Measurements from ENCODE around the gene SMYD5. TPM values are rescaled to one million over a fixed set of nuclear protein-coding genes. Genes with fewer than 3 reads are reported as not detected.

SMYD5 gene
- total RNA-seq, 2 donors from 2014 or later = 10.1 to 19.4 TPM

DNA sequence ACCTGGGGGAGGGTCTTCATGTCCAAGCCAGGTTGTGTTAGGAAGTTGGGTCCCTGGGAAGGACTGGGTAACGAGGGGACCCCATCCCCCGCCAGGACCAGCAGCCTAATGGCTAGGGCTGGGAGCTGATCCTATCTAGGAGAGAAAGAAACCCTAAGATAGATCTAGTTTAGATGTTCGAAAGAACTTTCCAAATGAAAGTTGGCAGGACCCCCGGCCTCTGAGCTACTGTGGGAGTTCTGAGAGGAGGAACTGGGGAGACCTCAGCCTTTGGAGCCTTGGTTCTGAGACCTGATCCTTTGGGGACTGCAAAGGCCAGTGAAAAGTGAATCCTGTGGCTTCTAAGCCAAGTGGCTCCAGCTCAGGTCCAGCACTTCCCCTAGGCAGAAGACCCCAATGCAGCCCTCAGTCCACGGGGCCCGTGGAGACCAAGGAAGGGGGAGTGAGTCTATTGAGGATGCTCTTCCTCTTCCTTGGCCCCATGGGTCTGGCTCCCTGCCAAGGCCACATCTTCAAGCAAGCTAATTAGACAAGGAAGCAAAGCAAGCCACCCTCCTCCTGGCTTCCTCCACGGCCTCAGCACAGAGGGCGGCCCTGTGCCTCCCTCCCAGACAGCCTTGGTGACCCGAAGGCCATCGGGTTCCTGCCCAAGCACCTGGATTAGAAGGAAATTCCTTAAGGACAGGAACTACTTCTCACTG, 43.5 kb downstream of the SMYD5 start:
- Histone ChIP-seq H3K27ac (no peak overlapping the region), H3K27me3 (no peaks in the 10 kb centered on the region), H3K36me3 (replicated peaks in 1 of 2; ENCODE audit: insufficient read depth in 1 of 2, low read depth in 2 of 2) (peaks cover 0 to 4% of the 10 kb centered on the region in 2 donors), H3K4me3 (no peak overlapping the region), H3K4me1 (no peaks in the 10 kb centered on the region), H3K9me3 (no peaks in the 10 kb centered on the region)
- intact Hi-C loops (cut with DNase I) = no loop called here
- TF ChIP-seq CTCF (IDR thresholded peaks at IDR 0.05) (no peak), POLR2A (IDR thresholded peaks at IDR 0.05) (no peak)
- no peak for ATAC-seq
- WGBS, 2 donors = 72 to 76% methylated on average over 5 to 10 of the region's 10 CpGs
- peak in 3 of 4 donors; percentile 30 to 32 (median 30) for DNase-seq

GRCh38 chr2:73258186-73258912, 44.3 kb downstream of the SMYD5 start:
- 77 to 83% methylated on average over 1 to 8 of the region's 8 CpGs for WGBS, 2 donors
- ATAC-seq (no peak), DNase-seq (no peak)
- Histone ChIP-seq H3K27ac (no peak overlapping the region), H3K36me3 (replicated peaks in 1 of 2; ENCODE audit: insufficient read depth in 1 of 2, low read depth in 2 of 2) (no peaks in the 10 kb centered on the region), H3K9me3 (no peaks in the 10 kb centered on the region), H3K4me3 (no peak overlapping the region), H3K27me3 (no peaks in the 10 kb centered on the region), H3K4me1 (no peaks in the 10 kb centered on the region)
- no peak for TF ChIP-seq CTCF (IDR thresholded peaks at IDR 0.05)
- no peak for TF ChIP-seq POLR2A (IDR thresholded peaks at IDR 0.05)
- intact Hi-C loops (cut with DNase I) = no loop called here

GRCh38 chr2:73258913-73259215, 44.8 kb downstream of the SMYD5 start:
- no peak for TF ChIP-seq POLR2A (IDR thresholded peaks at IDR 0.05)
- TF ChIP-seq CTCF (IDR thresholded peaks at IDR 0.05) = no peak
- Histone ChIP-seq H3K27me3 (no peaks in the 10 kb centered on the region), H3K4me1 (no peaks in the 10 kb centered on the region), H3K36me3 (replicated peaks in 1 of 2; ENCODE audit: insufficient read depth in 1 of 2, low read depth in 2 of 2) (no peaks in the 10 kb centered on the region), H3K27ac (no peak overlapping the region), H3K9me3 (no peaks in the 10 kb centered on the region), H3K4me3 (no peak overlapping the region)
- intact Hi-C loops (cut with DNase I) = no loop called here
- 89 to 100% methylated on average over 1 to 9 of the region's 9 CpGs for WGBS, 2 donors
- DNase-seq (no peak), ATAC-seq (no peak)

- Histone ChIP-seq H3K27ac (no peak overlapping the region), H3K27me3 (no peaks in the 10 kb centered on the region), H3K9me3 (no peaks in the 10 kb centered on the region), H3K4me3 (no peak overlapping the region), H3K36me3 (replicated peaks in 1 of 2; ENCODE audit: insufficient read depth in 1 of 2, low read depth in 2 of 2) (no peaks in the 10 kb centered on the region), H3K4me1 (no peaks in the 10 kb centered on the region)
- intact Hi-C loops (cut with DNase I) = no loop called here
- TF ChIP-seq CTCF (IDR thresholded peaks at IDR 0.05) (no peak), POLR2A (IDR thresholded peaks at IDR 0.05) (no peak)
- DNase-seq (no peak), ATAC-seq (no peak)
- 89 to 93% methylated on average over 8 of the region's 8 CpGs for WGBS, 2 donors
These were observed 45.2 kb downstream of the SMYD5 start for GRCh38 chr2:73259276-73259675.
